ENCODE data around the gene FARP2.
"Not testable (repeated sequence)": the region's sequence is repeated elsewhere in the genome, so short reads cannot be mapped to it uniquely, and the experiment has no call there.

Gene FARP2

GRCh38 chr2:241505781-241506201, 149.7 kb downstream of the FARP2 start:
- DNase-seq (ENCODE audit: low spot score), result no peak

DNA sequence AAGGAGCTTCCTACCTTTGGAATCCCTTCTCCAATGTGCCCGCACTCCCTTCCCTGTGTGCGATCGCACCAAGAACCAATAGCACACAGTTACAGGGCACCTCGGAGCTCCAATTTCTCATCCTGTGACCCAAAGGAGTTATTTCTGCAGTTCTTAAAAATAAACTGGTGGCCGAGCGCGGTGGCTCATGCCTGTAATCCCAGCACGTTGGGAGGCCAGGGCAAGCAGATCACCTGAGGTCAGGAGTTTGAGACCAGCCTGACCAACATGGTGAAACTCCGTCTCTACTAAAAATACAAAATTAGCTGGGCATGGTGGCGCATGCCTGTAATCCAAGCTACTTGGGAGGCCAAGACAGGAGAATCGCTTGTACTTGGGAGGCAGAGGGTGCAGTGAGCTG, 150.2 kb downstream of the FARP2 start:
- not testable (repeated sequence) for DNase-seq (ENCODE audit: low spot score)

GRCh38 chr2:241506793-241507429, 150.8 kb downstream of the FARP2 start:
- DNase-seq (ENCODE audit: low spot score), result peak; percentile 43

- peak; percentile 86 for DNase-seq (ENCODE audit: low spot score)
These were observed 151.6 kb downstream of the FARP2 start for GRCh38 chr2:241507430-241508239.

GRCh38 chr2:241508240-241509154, 152.4 kb downstream of the FARP2 start, which contains the start of gene STK25:
Gene STK25, minus strand, starts transcription at chr2:241508584. Its CDS starts 549 bp downstream, at chr2:241508035.
- peak; percentile 98 for DNase-seq (ENCODE audit: low spot score)

- no peak for DNase-seq (ENCODE audit: low spot score)
These were observed 153.2 kb downstream of the FARP2 start for GRCh38 chr2:241509155-241509784.

- no peak for DNase-seq (ENCODE audit: low spot score)
These were observed 155.1 kb downstream of the FARP2 start for GRCh38 chr2:241511091-241511741.

DNA sequence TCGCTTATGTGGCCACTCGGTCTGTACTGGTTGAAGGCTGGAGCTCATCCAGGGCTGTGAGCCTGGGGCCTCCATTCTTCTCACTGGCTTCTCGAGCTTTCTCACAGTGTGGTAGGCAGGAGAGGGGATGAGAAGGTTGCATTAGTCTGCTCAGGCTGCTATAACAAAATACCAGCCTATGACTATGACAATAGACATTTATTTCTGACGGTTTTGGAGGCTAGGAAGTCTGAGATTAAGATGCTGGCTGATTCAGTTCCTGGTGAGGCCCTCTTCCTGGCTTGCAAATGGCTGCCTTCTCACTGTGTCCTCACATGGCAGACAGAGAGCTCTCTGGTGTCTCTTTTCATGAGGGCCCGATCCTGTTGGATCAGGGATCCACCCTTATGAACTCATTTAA, 158.5 kb downstream of the FARP2 start:
- no peak for DNase-seq (ENCODE audit: low spot score)

DNA sequence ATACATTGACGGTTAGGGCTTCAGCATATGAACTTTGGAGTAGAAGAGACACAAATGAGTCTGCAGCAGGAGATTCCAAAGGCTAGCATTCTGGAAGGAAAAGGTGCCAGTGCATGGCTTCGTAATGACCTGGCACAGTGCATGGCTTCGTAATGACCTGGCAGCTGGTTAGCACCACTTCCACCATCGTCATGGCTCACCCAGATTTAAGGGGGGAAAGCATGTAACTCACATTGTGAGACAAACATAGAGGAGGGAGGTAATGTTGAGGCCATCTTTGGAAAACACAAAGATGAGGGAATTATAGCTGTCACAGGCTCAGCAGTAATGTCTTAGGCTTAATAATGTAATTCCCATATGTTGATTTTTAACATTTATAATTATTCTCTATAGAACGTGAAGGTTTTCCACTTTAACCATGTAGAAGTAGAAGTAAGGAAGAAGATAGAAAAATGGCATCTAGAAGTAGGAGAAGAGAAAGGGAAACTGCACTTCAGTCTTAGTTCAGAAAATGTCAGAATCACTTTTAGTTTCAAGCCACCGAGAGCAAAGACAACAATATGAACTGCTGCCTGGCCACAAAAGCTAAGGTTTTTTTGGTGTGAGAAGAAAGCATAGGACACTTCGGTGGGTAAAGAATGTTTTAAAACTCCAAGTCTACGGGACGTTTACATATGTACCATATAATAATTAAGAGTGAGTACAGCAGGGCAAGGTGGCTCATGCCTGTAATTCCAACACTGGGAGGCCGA, 159.1 kb downstream of the FARP2 start:
- DNase-seq (ENCODE audit: low spot score), result no peak

GRCh38 chr2:241516520-241516965, 160.5 kb downstream of the FARP2 start:
- DNase-seq (ENCODE audit: low spot score), result no peak

- DNase-seq (ENCODE audit: low spot score), result no peak
These were observed 161.2 kb downstream of the FARP2 start for GRCh38 chr2:241517297-241517696.

DNA sequence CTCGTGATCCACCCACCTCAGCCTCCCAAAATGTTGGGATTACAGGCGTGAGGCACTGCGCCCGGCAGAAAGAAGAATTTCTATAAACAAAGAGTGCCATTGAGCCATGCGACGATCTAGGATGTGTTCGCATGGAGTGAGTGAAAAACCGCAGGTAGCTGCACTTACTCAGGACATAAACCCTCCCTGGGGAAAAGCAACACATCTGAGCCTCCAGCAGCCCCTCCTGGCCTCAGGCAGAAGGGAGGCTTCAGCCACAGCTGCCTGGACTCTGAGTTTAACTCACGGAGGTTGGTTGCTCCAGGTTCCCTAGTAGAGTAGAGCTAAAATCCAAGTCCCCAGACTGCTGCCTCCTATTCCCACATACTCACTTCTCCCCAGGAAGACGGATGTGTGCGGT, 163.6 kb downstream of the FARP2 start:
- no peak for DNase-seq (ENCODE audit: low spot score)

DNA sequence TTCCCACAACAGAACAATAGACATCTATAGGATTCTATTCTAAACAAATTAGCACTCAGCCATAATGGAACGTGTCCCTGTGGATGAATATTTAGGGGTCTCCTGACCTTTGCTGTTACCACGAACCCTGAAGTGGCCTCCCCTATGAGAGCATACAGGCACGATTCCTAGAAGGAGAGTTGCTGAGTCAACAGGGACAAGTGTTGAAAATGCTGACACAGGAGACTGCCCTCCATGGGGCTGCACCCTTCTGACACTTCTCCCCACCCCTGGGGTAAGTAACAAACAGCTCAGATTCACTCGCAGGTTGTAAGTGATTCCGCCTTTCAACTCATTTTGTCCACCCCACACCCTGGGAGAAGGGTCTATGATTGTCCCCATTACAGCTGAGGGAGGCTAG, 166.4 kb downstream of the FARP2 start:
- DNase-seq (ENCODE audit: low spot score), result no peak

DNA sequence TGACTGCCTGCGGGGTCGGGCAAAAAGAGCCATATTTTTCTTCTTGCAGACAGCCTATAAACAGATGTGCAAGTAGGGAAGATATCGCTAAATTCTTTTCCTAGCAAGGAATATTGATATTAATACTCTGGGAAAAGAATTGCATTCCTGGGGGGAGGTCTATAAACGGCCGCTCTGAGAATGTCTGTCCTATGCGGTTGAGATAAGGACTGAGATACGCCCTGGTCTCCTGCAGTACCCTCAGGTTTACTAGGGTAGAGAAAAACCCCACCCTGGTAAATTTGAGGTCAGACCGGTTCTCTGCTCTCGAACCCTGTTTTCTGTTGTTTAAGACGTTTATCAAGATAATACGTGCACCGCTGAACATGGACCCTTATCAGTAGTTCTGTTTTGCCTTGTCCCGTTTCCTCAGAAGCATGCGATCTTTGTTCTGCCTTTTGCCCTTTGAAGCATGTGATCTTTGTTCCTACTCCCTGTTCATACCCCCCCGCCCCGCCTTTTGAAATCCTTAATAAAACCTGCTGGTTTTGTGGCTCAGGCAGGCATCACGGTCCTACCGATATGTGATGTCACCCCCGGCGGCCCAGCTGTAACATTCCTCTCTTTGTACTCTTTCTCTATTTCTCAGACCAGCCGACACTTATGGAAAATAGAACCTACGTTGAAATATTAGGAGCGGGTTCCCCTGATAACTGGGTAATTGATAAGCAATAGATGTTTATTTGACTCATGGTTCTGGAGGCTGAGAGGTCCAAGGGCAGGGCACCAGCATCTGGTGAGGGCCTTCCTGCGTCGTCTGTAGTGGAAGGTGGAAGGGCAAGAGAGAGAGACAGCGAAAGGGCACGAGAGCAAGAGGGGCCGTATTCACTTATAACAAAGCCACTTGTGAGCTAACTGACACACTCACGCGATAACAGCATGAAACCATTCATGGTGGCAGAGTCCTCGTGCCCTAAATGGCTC, 170.0 kb downstream of the FARP2 start:
- DNase-seq (ENCODE audit: low spot score), result not testable (repeated sequence)

DNA sequence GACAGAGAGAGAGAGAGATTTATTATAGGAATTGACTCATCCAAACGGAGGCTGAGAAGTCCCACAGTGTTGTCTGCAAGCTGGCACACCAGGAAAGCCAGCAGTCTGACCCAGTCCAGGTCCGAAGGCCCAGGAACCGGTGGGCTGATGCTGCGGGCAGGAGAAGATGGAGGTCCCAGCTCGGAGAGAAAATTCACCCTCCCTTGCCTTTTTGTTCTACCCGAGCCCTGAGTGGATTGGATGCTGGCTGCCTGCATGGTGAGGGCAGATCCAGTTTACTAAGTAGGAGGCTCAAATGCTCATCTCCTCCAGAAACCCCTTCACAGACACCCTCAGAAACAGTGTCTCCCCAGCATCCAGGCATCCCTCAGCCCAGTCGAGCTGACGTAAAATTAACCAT, 174.5 kb downstream of the FARP2 start:
- DNase-seq (ENCODE audit: low spot score), result no peak

DNA sequence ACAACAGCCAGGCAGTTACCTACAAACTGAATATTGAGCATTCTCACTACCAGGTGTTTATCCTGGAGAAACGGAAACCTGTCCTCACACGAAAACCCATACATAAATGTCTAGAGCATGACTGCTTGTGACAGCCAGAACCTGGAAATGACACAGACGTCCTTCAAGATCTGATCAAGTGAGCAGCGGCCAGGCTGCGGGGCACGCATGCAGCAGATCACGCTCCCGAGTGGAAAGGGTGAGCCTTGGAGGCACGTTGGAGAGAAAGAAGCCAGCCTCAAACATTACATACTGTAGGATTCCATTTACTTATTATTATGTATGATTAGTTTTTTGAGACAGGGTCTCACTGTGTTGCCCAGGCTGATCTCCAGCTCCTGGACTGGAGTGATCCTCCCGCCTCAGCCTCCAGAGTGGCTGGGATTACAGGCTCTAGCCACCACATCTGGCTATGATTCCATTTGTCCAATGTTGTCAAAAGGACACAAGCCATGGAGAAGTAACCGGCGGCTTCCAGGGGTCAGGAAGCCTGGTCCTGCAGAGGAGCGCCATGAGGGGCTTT, 175.2 kb downstream of the FARP2 start:
- DNase-seq (ENCODE audit: low spot score), result no peak

GRCh38 chr2:241532168-241532567, 176.1 kb downstream of the FARP2 start:
- no peak for DNase-seq (ENCODE audit: low spot score)

- no peak for DNase-seq (ENCODE audit: low spot score)
These were observed 176.9 kb downstream of the FARP2 start for GRCh38 chr2:241532733-241533601.

Data from HuH-7.5 (cell line).